BLaER1 treated with 17β-estradiol and CSF1 and Interleukin-3, amounts not matched to agents 10 nM and 100 nM (cell line): ENCODE results near the gene NT5C2.

Experiments used
- H3K27ac ChIP-seq, 11 experiments: shearing (Covaris generic); formaldehyde crosslinking; 2 replicates each; pipeline ENCODE4 v1.8.1; 2022
- H3K27me3 ChIP-seq, 11 experiments: shearing (Covaris generic); formaldehyde crosslinking; 2 replicates each; pipeline ENCODE4 v1.8.1; 2022
- H3K36me3 ChIP-seq, 11 experiments: shearing (Covaris generic); formaldehyde crosslinking; 2 replicates each; pipeline ENCODE4 v1.8.1; 2022
- H3K4me1 ChIP-seq, 10 experiments: shearing (Covaris generic); formaldehyde crosslinking; 2 replicates each; pipeline ENCODE4 v1.8.1; 2022
- H3K4me2 ChIP-seq, 11 experiments: shearing (Covaris generic); formaldehyde crosslinking; 2 replicates each; pipeline ENCODE4 v1.8.1; 2022
- H3K4me3 ChIP-seq, 10 experiments: shearing (Covaris generic); formaldehyde crosslinking; 2 replicates each; pipeline ENCODE4 v1.8.1; 2022
- H3K9ac ChIP-seq, 11 experiments: shearing (Covaris generic); formaldehyde crosslinking; 2 replicates each; pipeline ENCODE4 v1.8.1; 2022
- H3K9me3 ChIP-seq, 11 experiments: shearing (Covaris generic); formaldehyde crosslinking; replicated peaks in 1 of 11; 2 replicates each; pipeline ENCODE4 v1.8.1; 2022
- H4K20me1 ChIP-seq, 11 experiments: shearing (Covaris generic); formaldehyde crosslinking; 2 replicates each; pipeline ENCODE4 v1.8.1; 2022
- Cebpa-rat ChIP-seq, 11 experiments: shearing (Covaris generic); IDR thresholded peaks; 2 replicates each; pipeline ENCODE4 v1.8.1; 2022

The NT5C2 gene

DNA sequence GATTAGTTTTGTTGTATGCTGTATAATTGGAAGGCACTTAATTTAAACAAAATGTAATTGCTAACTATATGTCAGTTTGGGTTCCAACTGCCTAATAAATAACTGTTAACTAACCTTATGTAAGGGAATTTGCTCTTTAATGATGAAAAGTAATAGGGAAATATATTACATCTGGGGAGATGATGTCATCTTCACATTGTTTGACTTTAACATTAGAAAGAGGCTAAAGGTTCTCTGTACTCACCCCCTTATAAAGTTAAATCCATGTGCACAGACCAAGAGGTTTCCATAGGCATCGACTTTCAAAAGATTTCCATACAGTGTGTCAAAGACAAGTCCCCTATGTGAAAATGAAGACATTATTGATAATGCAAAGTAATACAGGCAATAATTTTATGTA, 87.6 kb downstream of the NT5C2 start:
- no peak overlapping the region for H3K9ac ChIP-seq
- peaks cover 14 to 99% (median 47%) of the 10 kb centered on the region in 11 experiments; a peak in 16 of 22 replicates for H4K20me1 ChIP-seq
- no peak overlapping the region for H3K4me3 ChIP-seq
- no peak overlapping the region for H3K4me2 ChIP-seq
- no peak for TF ChIP-seq Cebpa-rat (IDR thresholded peaks at IDR 0.05)
- peaks cover 0 to 10% (median 6%) of the 10 kb centered on the region in 10 experiments; a peak in 12 of 20 replicates for H3K4me1 ChIP-seq
- no peak overlapping the region for H3K27ac ChIP-seq
- H3K9me3 ChIP-seq, result no peaks in the 10 kb centered on the region
- no peaks in the 10 kb centered on the region for H3K27me3 ChIP-seq
- H3K36me3 ChIP-seq, result peaks cover 76 to 100% (median 94%) of the 10 kb centered on the region in 11 experiments

GRCh38 chr10:103104721-103105120, 88.4 kb downstream of the NT5C2 start:
- Histone ChIP-seq H3K36me3 (peaks cover 76 to 100% (median 94%) of the 10 kb centered on the region in 11 experiments), H3K4me2 (no peak overlapping the region), H4K20me1 (peaks cover 8 to 99% (median 40%) of the 10 kb centered on the region in 11 experiments; a peak in 15 of 22 replicates), H3K27me3 (no peaks in the 10 kb centered on the region), H3K4me1 (peaks cover 0 to 3% (median 0%) of the 10 kb centered on the region in 10 experiments; a peak in 5 of 20 replicates), H3K4me3 (no peak overlapping the region), H3K27ac (no peak overlapping the region), H3K9ac (no peak overlapping the region), H3K9me3 (no peaks in the 10 kb centered on the region)
- TF ChIP-seq Cebpa-rat (IDR thresholded peaks at IDR 0.05), result no peak

DNA sequence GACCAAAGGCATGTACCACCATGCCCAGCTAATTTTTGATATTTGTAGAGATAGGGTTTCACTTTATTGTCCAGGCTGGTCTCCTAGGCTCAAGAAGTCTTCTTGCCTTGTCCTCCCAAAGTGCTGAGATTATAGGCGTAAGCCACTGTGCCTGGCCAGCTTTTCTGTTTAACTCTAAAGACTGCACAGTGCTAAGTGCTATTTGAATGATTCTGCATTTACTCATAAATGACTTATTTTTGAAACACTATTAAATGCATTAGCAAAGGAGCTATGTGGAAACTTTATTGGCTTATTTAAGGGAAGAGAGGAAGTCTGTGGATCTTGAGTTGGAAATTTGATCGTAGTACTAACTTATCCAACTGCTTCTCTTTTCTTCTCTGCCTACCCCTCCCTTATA, 89.1 kb downstream of the NT5C2 start:
- Histone ChIP-seq H4K20me1 (peaks cover 8 to 99% (median 36%) of the 10 kb centered on the region in 11 experiments; a peak in 15 of 22 replicates), H3K4me2 (no peak overlapping the region), H3K4me1 (no peaks in the 10 kb centered on the region), H3K9me3 (no peaks in the 10 kb centered on the region), H3K4me3 (no peak overlapping the region), H3K9ac (no peak overlapping the region), H3K36me3 (peaks cover 77 to 100% (median 94%) of the 10 kb centered on the region in 11 experiments), H3K27me3 (no peaks in the 10 kb centered on the region), H3K27ac (no peak overlapping the region)
- TF ChIP-seq Cebpa-rat (IDR thresholded peaks at IDR 0.05), result no peak

GRCh38 chr10:103102195-103102594, 90.9 kb downstream of the NT5C2 start:
- H3K4me2 ChIP-seq, result no peak overlapping the region

DNA sequence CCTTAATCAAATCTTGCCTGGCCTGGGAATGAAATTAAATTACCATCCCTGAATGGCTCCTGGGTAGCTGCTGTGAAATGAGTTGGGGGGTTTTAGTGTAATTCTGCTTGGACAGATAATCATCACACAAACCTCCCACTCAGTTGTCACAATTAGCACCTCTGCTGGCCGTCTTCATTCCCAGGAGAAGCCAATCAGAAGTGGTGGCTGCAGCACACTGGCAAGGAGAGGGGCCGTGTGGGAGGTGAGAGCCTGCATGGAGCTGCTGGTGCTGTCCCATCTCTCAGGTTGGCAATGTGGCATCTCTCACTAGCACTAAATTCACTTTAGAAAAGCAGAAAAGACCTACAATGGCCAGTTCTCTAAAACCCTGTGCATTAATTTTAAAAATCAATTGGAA, 92.5 kb downstream of the NT5C2 start:
- no peak for TF ChIP-seq Cebpa-rat (IDR thresholded peaks at IDR 0.05)
- H3K36me3 ChIP-seq, result peaks cover 92 to 100% (median 98%) of the 10 kb centered on the region in 11 experiments
- H3K27ac ChIP-seq, result no peak overlapping the region
- H4K20me1 ChIP-seq, result peaks cover 0 to 98% (median 14%) of the 10 kb centered on the region in 11 experiments; a peak in 13 of 22 replicates
- no peak overlapping the region for H3K4me3 ChIP-seq
- no peaks in the 10 kb centered on the region for H3K9me3 ChIP-seq
- H3K27me3 ChIP-seq, result no peaks in the 10 kb centered on the region
- no peak overlapping the region for H3K9ac ChIP-seq
- no peak overlapping the region for H3K4me2 ChIP-seq
- H3K4me1 ChIP-seq, result no peaks in the 10 kb centered on the region

More at GRCh38 chr10:103102195-103102594, 90.9 kb downstream of the NT5C2 start:
- H3K9me3 ChIP-seq, result no peaks in the 10 kb centered on the region
- H3K9ac ChIP-seq, result no peak overlapping the region
- peaks cover 8 to 99% (median 23%) of the 10 kb centered on the region in 11 experiments; a peak in 14 of 22 replicates for H4K20me1 ChIP-seq
- no peak overlapping the region for H3K27ac ChIP-seq
- H3K27me3 ChIP-seq, result no peaks in the 10 kb centered on the region
- TF ChIP-seq Cebpa-rat (IDR thresholded peaks at IDR 0.05), result no peak
- peaks cover 90 to 100% (median 95%) of the 10 kb centered on the region in 11 experiments for H3K36me3 ChIP-seq
- no peaks in the 10 kb centered on the region for H3K4me1 ChIP-seq
- H3K4me3 ChIP-seq, result no peak overlapping the region

GRCh38 chr10:103098240-103098639, 94.8 kb downstream of the NT5C2 start:
- H3K9me3 ChIP-seq, result no peaks in the 10 kb centered on the region
- H3K27ac ChIP-seq, result no peak overlapping the region
- no peak overlapping the region for H3K4me3 ChIP-seq
- no peaks in the 10 kb centered on the region for H3K27me3 ChIP-seq
- TF ChIP-seq Cebpa-rat (IDR thresholded peaks at IDR 0.05), result no peak
- H3K36me3 ChIP-seq, result peaks cover 97 to 100% (median 99%) of the 10 kb centered on the region in 11 experiments
- peaks cover 0 to 98% (median 13%) of the 10 kb centered on the region in 11 experiments; a peak in 12 of 22 replicates for H4K20me1 ChIP-seq
- H3K4me1 ChIP-seq, result no peaks in the 10 kb centered on the region
- H3K9ac ChIP-seq, result no peak overlapping the region
- H3K4me2 ChIP-seq, result no peak overlapping the region

GRCh38 chr10:103096130-103096529, 96.9 kb downstream of the NT5C2 start:
- Histone ChIP-seq H3K9me3 (no peaks in the 10 kb centered on the region), H3K27ac (no peak overlapping the region), H4K20me1 (peaks cover 0 to 97% (median 0%) of the 10 kb centered on the region in 11 experiments; a peak in 8 of 22 replicates), H3K36me3 (peaks cover 99 to 100% (median 100%) of the 10 kb centered on the region in 11 experiments), H3K27me3 (no peaks in the 10 kb centered on the region), H3K4me1 (no peaks in the 10 kb centered on the region), H3K4me3 (no peak overlapping the region), H3K9ac (no peak overlapping the region), H3K4me2 (no peak overlapping the region)
- TF ChIP-seq Cebpa-rat (IDR thresholded peaks at IDR 0.05), result no peak

- no peaks in the 10 kb centered on the region for H3K9me3 ChIP-seq
- no peaks in the 10 kb centered on the region for H3K4me1 ChIP-seq
- no peak overlapping the region for H3K27ac ChIP-seq
- no peaks in the 10 kb centered on the region for H3K27me3 ChIP-seq
- no peak overlapping the region for H3K4me3 ChIP-seq
- TF ChIP-seq Cebpa-rat (IDR thresholded peaks at IDR 0.05), result no peak
- H3K9ac ChIP-seq, result no peak overlapping the region
- peaks cover 0 to 97% (median 0%) of the 10 kb centered on the region in 11 experiments; a peak in 8 of 22 replicates for H4K20me1 ChIP-seq
- peaks cover 99 to 100% (median 100%) of the 10 kb centered on the region in 11 experiments for H3K36me3 ChIP-seq
- H3K4me2 ChIP-seq, result no peak overlapping the region
These were observed 98.1 kb downstream of the NT5C2 start for GRCh38 chr10:103095005-103095404.

DNA sequence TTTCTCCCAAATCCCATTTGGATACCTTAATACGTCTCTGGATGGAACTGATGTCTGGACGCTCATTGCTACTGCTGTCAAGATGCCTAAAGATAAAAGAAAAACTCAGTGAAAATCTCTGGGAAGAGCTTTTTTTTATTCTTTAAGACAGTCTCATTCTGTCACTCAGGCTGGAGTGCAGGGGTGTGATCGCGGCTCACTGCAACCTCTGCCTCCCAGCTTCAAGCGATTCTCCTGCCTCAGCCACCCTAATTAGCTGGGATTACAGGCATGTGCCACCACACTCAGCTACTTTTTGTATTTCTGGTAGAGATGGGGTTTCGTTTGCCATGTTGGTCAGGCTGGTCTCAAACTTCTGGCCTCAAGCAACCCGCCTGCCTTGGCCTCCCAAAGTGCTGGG, 102.2 kb downstream of the NT5C2 start:
- no peak for TF ChIP-seq Cebpa-rat (IDR thresholded peaks at IDR 0.05)
- Histone ChIP-seq H4K20me1 (peaks cover 0 to 94% (median 0%) of the 10 kb centered on the region in 11 experiments; a peak in 7 of 22 replicates), H3K4me3 (no peak overlapping the region), H3K27me3 (no peaks in the 10 kb centered on the region), H3K9me3 (no peaks in the 10 kb centered on the region), H3K4me1 (no peaks in the 10 kb centered on the region), H3K9ac (no peak overlapping the region), H3K4me2 (no peak overlapping the region), H3K27ac (no peak overlapping the region), H3K36me3 (peaks cover 99 to 100% (median 100%) of the 10 kb centered on the region in 11 experiments)

DNA sequence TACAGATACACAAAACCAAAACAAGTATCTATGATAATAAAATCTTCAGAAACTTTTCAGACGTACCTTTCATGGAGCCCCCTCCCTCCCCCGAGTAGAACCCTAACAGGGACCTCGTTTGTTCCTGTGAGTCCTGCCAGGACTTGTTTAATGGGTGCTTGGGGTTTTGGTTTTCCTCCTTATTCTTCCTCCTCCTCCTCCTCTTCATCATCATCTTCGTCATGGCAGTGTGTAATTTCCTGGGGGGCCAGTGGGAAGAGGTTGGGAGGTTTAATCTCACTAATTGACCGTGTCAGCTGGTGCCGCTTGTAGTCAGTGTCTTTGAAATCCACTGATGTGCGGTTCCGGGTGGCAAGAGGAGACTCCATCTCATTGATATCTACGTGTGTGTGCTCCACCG, 103.6 kb downstream of the NT5C2 start:
- Histone ChIP-seq H3K27ac (no peak overlapping the region), H3K27me3 (no peaks in the 10 kb centered on the region), H4K20me1 (peaks cover 0 to 86% (median 0%) of the 10 kb centered on the region in 11 experiments; a peak in 6 of 22 replicates), H3K36me3 (peaks cover 99 to 100% (median 100%) of the 10 kb centered on the region in 11 experiments), H3K9ac (no peak overlapping the region), H3K4me2 (no peak overlapping the region), H3K4me1 (no peaks in the 10 kb centered on the region), H3K4me3 (no peak overlapping the region), H3K9me3 (no peaks in the 10 kb centered on the region)
- no peak for TF ChIP-seq Cebpa-rat (IDR thresholded peaks at IDR 0.05)
